Activated naive CD8-positive, alpha-beta T cell (primary cell): ENCODE data around the gene SHROOM3.
"Not testable (repeated sequence)": the region's sequence is repeated elsewhere in the genome, so short reads cannot be mapped to it uniquely, and the experiment has no call there.

Experiments
- H3K27ac Mint-ChIP-seq: one replicate; pipeline ENCODE4 v1.8.0; 2021; ENCODE audit warnings: mixed read lengths
- H3K27me3 Mint-ChIP-seq: one replicate; pipeline ENCODE4 v1.8.0; 2021; ENCODE audit warnings: mixed read lengths
- H3K36me3 Mint-ChIP-seq: one replicate; pipeline ENCODE4 v1.8.0; 2021; ENCODE audit warnings: mixed read lengths
- H3K4me1 Mint-ChIP-seq: one replicate; pipeline ENCODE4 v1.8.0; 2021; ENCODE audit warnings: low read depth, mixed read lengths
- H3K4me3 Mint-ChIP-seq: one replicate; pipeline ENCODE4 v1.8.0; 2021; ENCODE audit warnings: mild to moderate bottlenecking, mixed read lengths
- H3K9me3 Mint-ChIP-seq: one replicate; pipeline ENCODE4 v1.8.0; 2021; ENCODE audit warnings: low read depth, mixed read lengths

The SHROOM3 gene

DNA sequence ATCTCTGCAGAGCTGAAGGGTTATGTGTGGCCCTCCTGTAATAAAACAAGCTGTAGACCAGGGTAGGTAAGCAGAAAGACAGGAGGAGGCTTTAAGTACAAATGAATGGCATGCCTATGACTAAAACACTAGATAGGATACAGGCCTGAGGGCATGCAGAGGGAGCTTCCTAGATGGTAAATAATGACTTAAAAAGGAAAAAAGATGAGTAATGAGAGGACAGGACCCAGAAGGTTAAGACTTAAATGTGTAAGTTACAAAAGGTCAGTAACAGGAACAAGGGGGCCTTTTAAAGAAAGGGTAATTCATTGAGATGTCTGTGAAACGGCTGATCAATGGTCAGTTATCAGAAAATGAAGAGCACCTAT lies 268.1 kb downstream of the SHROOM3 start:
- H3K27ac Mint-ChIP-seq: no peak overlapping the region
- peaks cover 3% of the 10 kb centered on the region for H3K27me3 Mint-ChIP-seq
- H3K4me1 Mint-ChIP-seq: no peaks in the 10 kb centered on the region
- H3K36me3 Mint-ChIP-seq: peaks cover 2% of the 10 kb centered on the region
- H3K9me3 Mint-ChIP-seq: no peaks in the 10 kb centered on the region
- no peak overlapping the region for H3K4me3 Mint-ChIP-seq

GRCh38 chr4:76703676-76704075 lies 268.6 kb downstream of the SHROOM3 start:
- peaks cover 2% of the 10 kb centered on the region for H3K36me3 Mint-ChIP-seq
- no peaks in the 10 kb centered on the region for H3K4me1 Mint-ChIP-seq
- H3K4me3 Mint-ChIP-seq: no peak overlapping the region
- no peak overlapping the region for H3K27ac Mint-ChIP-seq
- H3K27me3 Mint-ChIP-seq: peaks cover 3% of the 10 kb centered on the region
- H3K9me3 Mint-ChIP-seq: no peaks in the 10 kb centered on the region

- Mint-ChIP-seq H3K4me3 (no peak overlapping the region), H3K27ac (no peak overlapping the region), H3K36me3 (peaks cover 2% of the 10 kb centered on the region), H3K4me1 (no peaks in the 10 kb centered on the region), H3K9me3 (no peaks in the 10 kb centered on the region), H3K27me3 (peaks cover 3% of the 10 kb centered on the region)
Observed at GRCh38 chr4:76704133-76704881, 269.3 kb downstream of the SHROOM3 start.

GRCh38 chr4:76705472-76705871 lies 270.4 kb downstream of the SHROOM3 start:
- no peak overlapping the region for H3K27ac Mint-ChIP-seq
- peaks cover 2% of the 10 kb centered on the region for H3K36me3 Mint-ChIP-seq
- H3K4me1 Mint-ChIP-seq: no peaks in the 10 kb centered on the region
- H3K9me3 Mint-ChIP-seq: no peaks in the 10 kb centered on the region
- H3K27me3 Mint-ChIP-seq: peaks cover 3% of the 10 kb centered on the region
- no peak overlapping the region for H3K4me3 Mint-ChIP-seq

GRCh38 chr4:76706581-76706980 lies 271.6 kb downstream of the SHROOM3 start:
- H3K4me3 Mint-ChIP-seq: no peak overlapping the region
- no peak overlapping the region for H3K27ac Mint-ChIP-seq
- H3K36me3 Mint-ChIP-seq: peaks cover 2% of the 10 kb centered on the region
- no peaks in the 10 kb centered on the region for H3K4me1 Mint-ChIP-seq
- peaks cover 4% of the 10 kb centered on the region for H3K27me3 Mint-ChIP-seq
- no peaks in the 10 kb centered on the region for H3K9me3 Mint-ChIP-seq

- H3K4me3 Mint-ChIP-seq: no peak overlapping the region
- no peak overlapping the region for H3K27ac Mint-ChIP-seq
- H3K36me3 Mint-ChIP-seq: peaks cover 2% of the 10 kb centered on the region
- H3K9me3 Mint-ChIP-seq: no peaks in the 10 kb centered on the region
- H3K4me1 Mint-ChIP-seq: no peaks in the 10 kb centered on the region
- peaks cover 4% of the 10 kb centered on the region for H3K27me3 Mint-ChIP-seq
Observed at GRCh38 chr4:76708971-76709771, 274.1 kb downstream of the SHROOM3 start.

DNA sequence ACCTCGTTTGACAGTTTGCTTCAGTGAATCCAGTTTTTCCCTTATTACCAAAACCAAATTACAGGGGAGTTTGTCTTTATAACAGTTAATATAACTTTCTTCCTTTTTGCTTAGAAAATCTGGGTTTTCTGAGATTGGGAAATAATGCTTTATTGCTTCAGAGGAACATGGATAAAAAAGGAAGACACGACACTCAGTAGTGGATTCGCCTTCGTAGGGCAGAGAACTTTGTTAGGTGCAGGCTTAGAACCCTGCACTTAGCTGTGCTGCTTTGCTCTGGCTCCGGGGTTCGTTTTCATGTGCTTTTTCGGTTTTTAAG lies 274.7 kb downstream of the SHROOM3 start:
- H3K27me3 Mint-ChIP-seq: peaks cover 4% of the 10 kb centered on the region
- no peak overlapping the region for H3K27ac Mint-ChIP-seq
- H3K9me3 Mint-ChIP-seq: no peaks in the 10 kb centered on the region
- no peaks in the 10 kb centered on the region for H3K4me1 Mint-ChIP-seq
- peaks cover 2% of the 10 kb centered on the region for H3K36me3 Mint-ChIP-seq
- no peak overlapping the region for H3K4me3 Mint-ChIP-seq

DNA sequence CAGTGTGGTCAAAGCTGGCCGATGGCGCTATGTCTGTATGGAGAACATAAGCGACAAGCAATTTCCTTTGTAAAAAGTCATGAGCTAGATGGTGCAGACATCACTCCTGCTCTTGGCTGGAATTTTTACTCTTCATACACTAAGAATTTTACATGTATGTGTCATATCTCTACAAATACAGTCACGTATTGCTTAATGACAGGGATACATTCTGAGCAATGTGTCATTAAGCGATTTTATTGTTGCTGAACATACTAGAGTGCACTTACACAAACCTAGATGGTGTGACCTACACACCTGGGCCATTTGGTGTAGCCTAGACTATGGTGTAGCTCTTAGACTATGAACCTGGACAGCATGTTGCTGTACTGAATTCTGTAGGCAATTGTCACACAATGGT lies 277.5 kb downstream of the SHROOM3 start:
- Mint-ChIP-seq H3K4me1 (no peaks in the 10 kb centered on the region), H3K4me3 (no peak overlapping the region), H3K9me3 (no peaks in the 10 kb centered on the region), H3K27me3 (peaks cover 5% of the 10 kb centered on the region), H3K36me3 (no peaks in the 10 kb centered on the region), H3K27ac (no peak overlapping the region)

DNA sequence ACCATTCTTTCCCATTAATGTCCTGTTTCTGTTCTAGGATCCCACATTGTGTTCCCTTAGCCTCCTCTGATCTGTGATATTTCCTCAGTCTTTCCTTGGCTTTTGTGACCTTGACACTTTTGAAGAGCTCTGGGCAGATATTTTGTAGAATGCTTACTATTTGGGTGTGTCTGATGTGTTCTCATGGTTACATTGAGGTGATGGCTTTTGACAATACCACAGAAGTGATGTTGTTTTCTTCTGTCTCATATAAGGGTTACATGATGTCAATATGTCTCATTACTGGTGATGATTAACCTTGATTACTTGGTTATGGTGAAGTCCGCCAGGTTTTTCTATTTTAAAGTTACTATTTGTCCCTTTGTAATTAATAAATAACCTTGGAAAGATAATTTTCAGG lies 279.2 kb downstream of the SHROOM3 start:
- Mint-ChIP-seq H3K4me3 (no peak overlapping the region), H3K27me3 (peaks cover 5% of the 10 kb centered on the region), H3K4me1 (no peaks in the 10 kb centered on the region), H3K27ac (no peak overlapping the region), H3K9me3 (no peaks in the 10 kb centered on the region), H3K36me3 (no peaks in the 10 kb centered on the region)

GRCh38 chr4:76716020-76716419 lies 281.0 kb downstream of the SHROOM3 start:
- peaks cover 6% of the 10 kb centered on the region for H3K27me3 Mint-ChIP-seq
- H3K36me3 Mint-ChIP-seq: no peaks in the 10 kb centered on the region
- no peaks in the 10 kb centered on the region for H3K4me1 Mint-ChIP-seq
- no peak overlapping the region for H3K4me3 Mint-ChIP-seq
- no peaks in the 10 kb centered on the region for H3K9me3 Mint-ChIP-seq
- no peak overlapping the region for H3K27ac Mint-ChIP-seq

DNA sequence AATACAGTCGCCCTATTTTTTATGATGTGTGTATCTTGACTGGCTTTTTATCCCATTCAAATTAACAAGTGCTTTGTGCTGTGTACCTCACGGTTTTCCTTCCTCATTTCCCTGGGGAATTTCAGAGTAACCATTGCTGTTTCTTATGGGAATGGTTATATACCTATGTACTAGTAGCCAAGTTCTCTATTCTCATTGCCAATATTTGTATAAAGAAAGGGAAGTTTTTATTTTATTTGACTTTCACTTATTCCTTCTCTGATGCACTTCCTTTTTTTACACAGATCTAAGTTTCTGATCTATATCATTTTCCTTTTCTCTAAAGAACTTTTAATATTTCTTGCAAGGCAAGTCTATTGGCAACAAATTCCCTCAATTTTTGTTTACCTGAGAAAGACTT lies 281.6 kb downstream of the SHROOM3 start:
- H3K4me3 Mint-ChIP-seq: no peak overlapping the region
- no peaks in the 10 kb centered on the region for H3K36me3 Mint-ChIP-seq

GRCh38 chr4:76717431-76717830 lies 282.4 kb downstream of the SHROOM3 start:
- Mint-ChIP-seq H3K4me3 (no peak overlapping the region), H3K36me3 (no peaks in the 10 kb centered on the region), H3K27ac (no peak overlapping the region), H3K27me3 (peaks cover 9% of the 10 kb centered on the region), H3K9me3 (no peaks in the 10 kb centered on the region), H3K4me1 (no peaks in the 10 kb centered on the region)

More for the DNA sequence above, 281.6 kb downstream of the SHROOM3 start:
- H3K27me3 Mint-ChIP-seq: peaks cover 8% of the 10 kb centered on the region
- no peaks in the 10 kb centered on the region for H3K4me1 Mint-ChIP-seq
- H3K9me3 Mint-ChIP-seq: no peaks in the 10 kb centered on the region
- H3K27ac Mint-ChIP-seq: no peak overlapping the region

- H3K4me1 Mint-ChIP-seq: no peaks in the 10 kb centered on the region
- H3K27me3 Mint-ChIP-seq: peaks cover 9% of the 10 kb centered on the region
- H3K9me3 Mint-ChIP-seq: no peaks in the 10 kb centered on the region
- no peak overlapping the region for H3K27ac Mint-ChIP-seq
- H3K36me3 Mint-ChIP-seq: no peaks in the 10 kb centered on the region
- no peak overlapping the region for H3K4me3 Mint-ChIP-seq
Observed at GRCh38 chr4:76718021-76718420, 283.0 kb downstream of the SHROOM3 start.

GRCh38 chr4:76718831-76719230 lies 283.8 kb downstream of the SHROOM3 start:
- Mint-ChIP-seq H3K9me3 (no peaks in the 10 kb centered on the region), H3K27me3 (peaks cover 9% of the 10 kb centered on the region), H3K4me1 (peaks cover under 1% of the 10 kb centered on the region), H3K36me3 (no peaks in the 10 kb centered on the region), H3K27ac (no peak overlapping the region), H3K4me3 (no peak overlapping the region)

- Mint-ChIP-seq H3K4me3 (no peak overlapping the region), H3K4me1 (peaks cover 3% of the 10 kb centered on the region), H3K36me3 (no peaks in the 10 kb centered on the region), H3K27me3 (peaks cover 9% of the 10 kb centered on the region), H3K27ac (no peak overlapping the region), H3K9me3 (no peaks in the 10 kb centered on the region)
Observed at GRCh38 chr4:76720121-76720520, 285.1 kb downstream of the SHROOM3 start.

DNA sequence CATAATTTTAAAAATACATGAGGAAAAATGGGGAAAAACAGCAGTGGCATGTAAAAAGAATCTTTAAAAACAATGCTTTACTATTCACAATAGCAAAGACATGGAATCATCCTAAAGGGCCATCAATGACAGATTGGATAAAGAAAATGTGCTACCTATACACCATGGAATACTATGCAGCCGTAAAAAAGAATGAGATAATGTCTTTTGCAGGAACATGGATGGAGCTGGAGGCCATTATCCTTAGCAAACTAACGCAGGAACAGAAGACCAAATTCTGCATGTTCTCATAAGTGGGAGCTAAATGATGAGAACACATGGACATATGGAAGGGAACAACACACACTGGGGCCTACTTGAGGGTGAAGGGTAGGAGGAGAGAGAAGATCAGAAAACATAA lies 287.1 kb downstream of the SHROOM3 start:
- not testable (repeated sequence) for H3K27me3 Mint-ChIP-seq, H3K27ac Mint-ChIP-seq, H3K4me1 Mint-ChIP-seq, H3K9me3 Mint-ChIP-seq, H3K4me3 Mint-ChIP-seq, H3K36me3 Mint-ChIP-seq
